Duodenal mucosa (tissue), 2 donors: Measurements from ENCODE around the gene MRPL34.
"Not testable (repeated sequence)": the region's sequence is repeated elsewhere in the genome, so short reads cannot be mapped to it uniquely, and the experiment has no call there.

ENCODE experiments used
- H3K27ac ChIP-seq: one replicate; pipeline ENCODE4 v1.7.0; 2013; ENCODE audit warnings: low read depth, low read length
- H3K27me3 ChIP-seq, 2 donors: one replicate each; pipeline ENCODE4 v1.7.0; 2013; ENCODE audit warnings: low read length in 2 of 2, control low read depth in 1 of 2; ENCODE audit not compliant: insufficient read depth in 2 of 2, control insufficient read depth in 1 of 2
- H3K36me3 ChIP-seq, 2 donors: one replicate each; pipeline ENCODE4 v1.7.0; 2013; ENCODE audit warnings: low read length in 2 of 2, control low read depth in 1 of 2; ENCODE audit not compliant: insufficient read depth in 2 of 2, control insufficient read depth in 1 of 2
- H3K4me1 ChIP-seq, 2 donors: one replicate each; pipeline ENCODE4 v1.7.0; 2013; ENCODE audit warnings: low read length in 2 of 2, control low read depth in 1 of 2; ENCODE audit not compliant: insufficient read depth in 2 of 2, control insufficient read depth in 1 of 2
- H3K4me3 ChIP-seq, 2 donors: one replicate each; pipeline ENCODE4 v1.7.0; 2013; ENCODE audit warnings: low read length in 2 of 2, low read depth in 1 of 2
- H3K9ac ChIP-seq, 2 donors: one replicate each; pipeline ENCODE4 v1.7.0; 2013; ENCODE audit warnings: low read length in 2 of 2, low read depth in 1 of 2
- H3K9me3 ChIP-seq, 2 donors: one replicate each; pipeline ENCODE4 v1.7.0; 2013; ENCODE audit warnings: low read length in 2 of 2, control low read depth in 1 of 2; ENCODE audit not compliant: control insufficient read depth in 1 of 2

Gene MRPL34

DNA sequence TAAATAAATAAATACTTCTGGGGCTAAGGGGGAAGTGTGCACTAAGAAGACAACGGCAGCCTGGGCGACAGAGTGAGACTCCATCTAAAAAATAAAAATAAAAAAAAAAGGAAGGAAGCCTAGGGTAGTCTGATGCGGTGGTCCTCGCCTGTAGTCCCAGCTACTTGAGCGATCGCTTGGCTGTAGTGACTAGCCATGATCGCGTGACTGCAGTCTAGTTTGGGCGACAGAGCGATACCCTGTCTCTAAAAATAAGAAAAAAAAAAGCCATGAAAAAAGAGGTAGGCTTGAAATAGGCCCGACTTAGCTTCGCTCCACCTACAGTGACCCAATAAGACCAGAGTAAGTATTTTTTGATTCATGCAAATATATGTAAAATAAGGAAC, 39.1 kb upstream of the MRPL34 start:
- no peaks in the 10 kb centered on the region for H3K27me3 ChIP-seq
- H3K9ac ChIP-seq: no peak overlapping the region
- H3K9me3 ChIP-seq: no peaks in the 10 kb centered on the region
- peak overlapping the region in 1 of 2 donors; percentile 23 for H3K4me3 ChIP-seq
- no peak overlapping the region for H3K27ac ChIP-seq
- H3K4me1 ChIP-seq: peaks cover 6 to 9% of the 10 kb centered on the region in 2 donors
- peaks cover 0 to 15% of the 10 kb centered on the region in 2 donors for H3K36me3 ChIP-seq

DNA sequence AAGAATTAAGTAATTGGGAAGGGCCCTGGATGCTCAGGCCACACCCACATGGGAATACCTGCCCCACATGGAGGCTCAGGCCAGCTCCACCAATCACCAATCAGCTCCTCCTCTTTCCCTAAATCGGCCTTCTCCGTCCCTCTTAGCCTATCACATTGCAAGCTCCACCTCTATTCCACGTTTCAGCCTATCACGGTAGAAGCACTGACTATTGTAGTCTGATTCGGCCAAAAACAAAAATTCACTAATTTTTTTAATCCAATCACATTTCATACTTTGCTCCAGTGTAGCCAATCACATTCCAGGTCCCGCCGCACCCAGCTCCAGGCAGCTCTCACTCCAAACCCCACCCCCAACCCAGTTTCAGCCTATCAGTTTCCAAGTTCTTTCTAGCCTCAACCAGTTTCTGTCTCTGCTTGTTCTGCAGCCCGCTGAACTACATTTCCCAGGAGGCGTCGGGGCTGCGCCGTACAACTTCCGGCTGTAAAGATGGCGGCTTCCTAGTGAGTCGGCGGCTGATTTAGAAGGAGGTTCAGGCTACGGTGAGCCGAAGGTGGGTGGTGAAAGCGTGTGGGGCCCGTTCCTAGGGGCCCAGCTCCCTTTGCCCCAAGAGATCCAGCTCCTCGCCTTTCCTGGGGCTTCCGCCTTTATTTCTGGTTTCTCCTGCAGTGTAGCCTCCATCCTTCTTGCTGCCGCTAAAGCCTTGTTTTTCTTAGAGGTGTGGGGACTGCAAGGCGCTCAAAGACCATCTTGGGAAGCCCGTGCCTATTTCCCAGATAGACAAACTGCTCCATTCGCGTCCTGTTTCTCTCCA, 38.5 kb upstream of the MRPL34 start, which contains the start of gene BABAM1:
Gene BABAM1, plus strand, starts transcription at position 469 of the 814 bp plus-strand sequence. CDS start 1,364 bp downstream, outside the sequence.
- no peaks in the 10 kb centered on the region for H3K9me3 ChIP-seq
- H3K4me3 ChIP-seq: peak within 1 kb of the TSS; percentile 96 to 97
- H3K4me1 ChIP-seq: peaks cover 6 to 9% of the 10 kb centered on the region in 2 donors
- H3K27ac ChIP-seq: no peak within 1 kb of the TSS
- H3K9ac ChIP-seq: peak within 1 kb of the TSS; percentile 77 to 92
- peaks cover 0 to 20% of the 10 kb centered on the region in 2 donors for H3K36me3 ChIP-seq
- H3K27me3 ChIP-seq: no peaks in the 10 kb centered on the region

DNA sequence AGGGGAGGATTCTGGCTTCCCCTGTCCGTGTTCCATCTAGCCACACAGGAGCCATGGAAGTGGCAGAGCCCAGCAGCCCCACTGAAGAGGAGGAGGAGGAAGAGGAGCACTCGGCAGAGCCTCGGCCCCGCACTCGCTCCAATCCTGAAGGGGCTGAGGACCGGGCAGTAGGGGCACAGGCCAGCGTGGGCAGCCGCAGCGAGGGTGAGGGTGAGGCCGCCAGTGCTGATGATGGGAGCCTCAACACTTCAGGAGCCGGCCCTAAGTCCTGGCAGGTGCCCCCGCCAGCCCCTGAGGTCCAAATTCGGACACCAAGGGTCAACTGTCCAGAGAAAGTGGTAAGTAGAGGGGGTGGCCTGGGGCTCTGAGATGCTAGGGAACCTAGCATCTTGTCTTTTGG, 36.9 kb upstream of the MRPL34 start:
- H3K9ac ChIP-seq: no peak overlapping the region
- peaks cover 0 to 27% of the 10 kb centered on the region in 2 donors for H3K36me3 ChIP-seq
- H3K9me3 ChIP-seq: no peaks in the 10 kb centered on the region
- no peaks in the 10 kb centered on the region for H3K27me3 ChIP-seq
- H3K4me1 ChIP-seq: peaks cover 6 to 9% of the 10 kb centered on the region in 2 donors
- H3K4me3 ChIP-seq: no peak overlapping the region
- H3K27ac ChIP-seq: no peak overlapping the region

DNA sequence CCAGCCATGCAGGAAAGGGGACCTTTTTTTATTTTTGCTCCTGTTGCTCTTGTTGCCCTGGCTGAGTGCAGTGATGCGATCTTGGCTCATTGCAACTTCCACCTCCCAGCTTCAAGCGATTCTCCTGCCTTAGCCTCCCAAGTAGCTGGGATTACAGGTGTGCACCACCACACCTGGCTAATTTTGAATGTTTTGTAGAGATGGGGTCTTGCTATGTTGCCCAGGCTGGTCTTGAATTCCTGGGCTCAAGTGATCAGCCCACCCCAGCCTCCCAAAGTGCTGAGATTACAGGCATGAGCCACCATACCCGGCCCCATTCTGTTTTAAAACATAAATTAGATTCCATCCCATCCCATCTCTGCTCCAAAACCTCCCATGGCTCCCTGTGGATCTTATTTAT, 30.8 kb upstream of the MRPL34 start:
- H3K27me3 ChIP-seq, H3K27ac ChIP-seq, H3K9me3 ChIP-seq, H3K4me3 ChIP-seq, H3K9ac ChIP-seq, H3K4me1 ChIP-seq: not testable (repeated sequence)
- peaks cover 6 to 65% of the 10 kb centered on the region in 2 donors for H3K36me3 ChIP-seq

DNA sequence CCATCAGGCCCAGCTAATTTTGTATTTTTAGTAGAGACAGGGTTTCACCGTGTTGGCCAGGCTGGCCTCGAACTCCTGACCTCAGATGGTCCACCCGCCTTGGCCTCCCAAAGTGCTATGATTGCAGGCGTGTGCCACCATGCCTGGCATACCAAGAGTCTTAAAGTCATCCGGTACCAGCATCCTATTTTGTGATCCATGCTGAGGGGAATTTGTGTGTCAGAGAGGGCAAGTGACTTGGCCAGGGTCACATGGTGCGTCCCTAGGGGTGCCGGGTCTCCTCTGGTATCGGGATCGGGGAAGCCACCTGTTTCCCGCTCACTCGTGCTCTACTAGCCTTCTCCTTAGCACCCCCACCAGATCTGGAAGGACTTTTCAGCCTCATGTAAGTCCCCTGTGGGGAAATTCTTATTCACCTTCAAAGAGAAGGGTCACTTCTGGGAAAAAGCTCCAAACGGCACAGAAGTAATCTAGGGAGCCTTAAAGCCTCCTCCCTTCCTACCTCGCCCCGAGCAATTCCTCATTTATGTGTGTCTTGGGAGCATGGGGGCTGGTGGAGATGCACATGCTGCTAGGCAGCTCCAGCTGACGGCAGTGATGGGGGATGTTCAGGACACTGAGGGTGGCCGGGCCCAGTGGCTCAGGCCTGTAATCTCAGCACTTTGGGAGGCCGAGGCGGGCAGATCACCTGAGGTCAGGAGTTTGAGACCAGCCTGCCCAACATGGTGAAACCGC, 30.1 kb upstream of the MRPL34 start:
- no peak overlapping the region for H3K9ac ChIP-seq
- H3K4me3 ChIP-seq: no peak overlapping the region
- H3K9me3 ChIP-seq: no peaks in the 10 kb centered on the region
- no peaks in the 10 kb centered on the region for H3K4me1 ChIP-seq
- H3K36me3 ChIP-seq: peaks cover 6 to 61% of the 10 kb centered on the region in 2 donors
- no peaks in the 10 kb centered on the region for H3K27me3 ChIP-seq
- H3K27ac ChIP-seq: no peak overlapping the region

DNA sequence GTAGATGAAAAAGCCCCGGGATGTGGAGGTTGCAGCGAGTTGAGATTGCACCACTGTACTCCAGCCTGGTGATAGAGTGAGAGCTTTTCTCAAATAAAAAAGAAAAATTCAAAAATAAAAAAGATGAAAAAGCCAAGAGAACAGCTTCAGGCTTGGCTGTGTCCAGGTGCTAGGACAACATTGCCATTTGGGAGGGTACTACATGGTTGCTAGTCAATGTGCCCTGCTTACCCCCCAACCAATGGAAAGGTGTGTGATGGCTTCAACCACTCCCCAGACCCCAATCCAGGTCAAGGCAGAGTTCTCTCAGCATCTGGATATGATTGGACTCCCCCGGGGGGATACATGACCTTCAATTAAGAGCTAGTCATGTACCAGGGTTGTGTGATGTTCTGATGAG, 26.2 kb upstream of the MRPL34 start:
- peaks cover 6 to 35% of the 10 kb centered on the region in 2 donors for H3K36me3 ChIP-seq
- H3K4me3 ChIP-seq: no peak overlapping the region
- H3K4me1 ChIP-seq: peaks cover 7 to 15% of the 10 kb centered on the region in 2 donors
- no peaks in the 10 kb centered on the region for H3K9me3 ChIP-seq
- no peaks in the 10 kb centered on the region for H3K27me3 ChIP-seq
- H3K9ac ChIP-seq: no peak overlapping the region
- no peak overlapping the region for H3K27ac ChIP-seq

DNA sequence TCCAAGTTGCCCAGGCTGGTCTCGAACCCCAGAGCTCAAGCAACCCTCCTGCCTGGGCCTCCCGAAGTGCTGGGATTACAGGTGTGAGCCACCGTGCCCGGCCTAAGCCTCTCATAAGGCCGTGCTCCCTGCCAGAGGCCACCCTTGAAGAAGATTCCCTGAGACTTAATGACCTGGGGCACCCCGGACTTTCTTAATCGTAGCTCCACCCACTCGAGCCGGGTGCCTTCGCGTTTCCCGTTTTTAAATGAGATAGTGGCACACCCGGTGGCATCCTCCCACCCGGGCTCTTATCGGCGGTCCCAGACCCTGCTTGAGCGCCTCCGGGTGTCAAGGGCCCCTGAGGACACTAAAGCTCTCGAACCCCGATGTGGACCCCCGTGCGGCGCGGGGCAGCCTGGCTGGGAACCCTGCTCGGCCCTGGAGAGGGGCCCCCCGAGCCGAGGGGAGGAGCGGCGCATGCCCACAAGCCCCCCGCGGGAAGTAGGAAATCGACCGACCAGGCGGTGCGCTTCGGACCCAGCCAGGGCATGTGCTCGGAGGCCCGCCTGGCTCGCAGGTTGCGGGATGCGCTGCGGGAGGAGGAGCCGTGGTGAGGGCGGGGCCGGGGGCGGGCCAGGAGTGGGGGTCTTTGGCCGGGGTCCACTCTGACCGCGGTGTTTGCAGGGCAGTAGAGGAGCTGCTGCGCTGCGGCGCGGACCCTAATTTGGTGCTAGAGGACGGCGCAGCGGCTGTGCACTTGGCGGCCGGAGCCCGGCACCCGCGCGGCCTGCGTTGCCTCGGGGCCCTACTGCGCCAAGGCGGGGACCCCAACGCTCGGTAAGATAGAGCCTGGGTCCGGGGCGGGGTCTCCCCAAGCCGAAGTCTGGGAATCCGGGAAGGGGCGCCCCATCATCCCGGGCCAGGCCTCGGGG, 24.0 kb upstream of the MRPL34 start, which contains the start of gene ANKLE1:
Gene ANKLE1, plus strand, starts transcription at position 511 of the 914 bp plus-strand sequence. Its CDS starts 20 bp downstream, at position 531.
- H3K36me3 ChIP-seq: peaks cover 3 to 15% of the 10 kb centered on the region in 2 donors
- peak within 1 kb of the TSS in 1 of 2 donors; percentile 54 for H3K9ac ChIP-seq
- H3K4me1 ChIP-seq: peaks cover 7 to 15% of the 10 kb centered on the region in 2 donors
- H3K27ac ChIP-seq: no peak within 1 kb of the TSS
- H3K9me3 ChIP-seq: no peaks in the 10 kb centered on the region
- peak within 1 kb of the TSS; percentile 47 to 65 for H3K4me3 ChIP-seq
- peaks cover 0 to 3% of the 10 kb centered on the region in 2 donors for H3K27me3 ChIP-seq

DNA sequence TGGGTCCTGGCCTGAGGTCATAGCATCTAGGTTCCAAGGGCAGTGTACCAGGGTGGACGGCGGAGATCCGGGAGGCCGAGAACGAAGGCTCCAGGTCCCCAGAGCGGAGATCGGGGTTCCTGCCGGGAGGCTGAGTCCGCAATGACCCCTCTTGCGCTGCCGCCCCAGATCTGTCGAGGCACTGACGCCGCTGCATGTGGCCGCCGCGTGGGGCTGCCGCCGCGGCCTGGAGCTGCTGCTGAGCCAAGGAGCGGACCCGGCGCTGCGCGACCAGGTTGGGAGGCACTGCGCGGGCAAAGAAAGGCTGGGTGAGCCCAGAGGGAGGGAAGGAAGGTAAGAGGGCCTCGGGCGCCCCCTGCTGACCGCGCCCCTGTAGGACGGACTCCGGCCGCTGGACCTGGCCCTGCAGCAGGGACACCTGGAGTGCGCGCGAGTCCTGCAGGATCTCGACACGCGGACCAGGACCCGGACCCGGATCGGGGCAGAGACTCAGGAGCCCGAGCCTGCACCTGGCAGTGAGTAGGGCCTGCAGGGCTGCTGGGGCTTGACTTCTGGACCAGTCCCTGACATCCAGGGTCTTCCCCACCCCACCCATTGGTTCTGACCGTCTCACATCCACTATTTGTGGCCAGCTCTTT, 23.1 kb upstream of the MRPL34 start:
- H3K4me3 ChIP-seq: peak overlapping the region; percentile 23 to 65
- peaks cover 0 to 7% of the 10 kb centered on the region in 2 donors for H3K36me3 ChIP-seq
- peak overlapping the region in 1 of 2 donors; percentile 54 for H3K9ac ChIP-seq
- peaks cover 7 to 15% of the 10 kb centered on the region in 2 donors for H3K4me1 ChIP-seq
- no peak overlapping the region for H3K27ac ChIP-seq
- peaks cover 0 to 3% of the 10 kb centered on the region in 2 donors for H3K27me3 ChIP-seq
- H3K9me3 ChIP-seq: no peaks in the 10 kb centered on the region

DNA sequence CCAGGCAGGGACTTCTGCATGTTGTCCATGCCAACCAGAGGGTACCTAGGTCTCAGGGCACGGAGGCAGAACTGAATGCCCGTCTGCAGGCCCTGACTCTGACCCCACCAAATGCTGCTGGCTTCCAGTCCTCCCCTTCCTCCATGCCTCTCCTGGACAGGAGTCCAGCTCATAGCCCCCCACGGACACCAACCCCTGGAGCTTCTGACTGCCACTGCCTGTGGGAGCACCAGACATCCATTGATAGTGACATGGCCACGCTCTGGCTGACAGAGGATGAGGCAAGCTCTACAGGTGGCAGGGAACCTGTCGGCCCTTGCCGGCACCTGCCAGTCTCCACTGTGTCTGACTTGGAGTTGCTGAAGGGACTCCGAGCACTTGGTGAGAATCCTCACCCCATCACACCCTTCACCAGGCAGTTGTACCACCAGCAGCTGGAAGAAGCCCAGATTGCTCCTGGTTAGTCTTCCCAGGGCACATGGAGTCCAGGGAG, 22.1 kb upstream of the MRPL34 start:
- H3K27ac ChIP-seq: no peak overlapping the region
- H3K9ac ChIP-seq: no peak overlapping the region
- H3K9me3 ChIP-seq: no peaks in the 10 kb centered on the region
- peaks cover 0 to 3% of the 10 kb centered on the region in 2 donors for H3K27me3 ChIP-seq
- H3K4me1 ChIP-seq: peaks cover 7 to 15% of the 10 kb centered on the region in 2 donors
- H3K36me3 ChIP-seq: peaks cover 0 to 6% of the 10 kb centered on the region in 2 donors
- H3K4me3 ChIP-seq: no peak overlapping the region
